CD14-positive monocyte (primary cell): Measurements from ENCODE around the gene LIFR. TPM values are rescaled to one million over a fixed set of nuclear protein-coding genes. Genes with fewer than 3 reads are reported as not detected.

Experiments used
- DNase-seq, 3 donors: peaks; one replicate each; pipeline ENCODE4 v3.0.0-alpha.2; 2011 to 2022
- H2AFZ ChIP-seq: 2 replicates; pipeline ENCODE4 v1.6.0; 2012; ENCODE audit warnings: mild to moderate bottlenecking, low read depth, low read length, inconsistent platforms; ENCODE audit not compliant: insufficient read depth, poor library complexity, severe bottlenecking
- H3K27ac ChIP-seq, 2 donors: 1 replicate in 1 of 2; 2 replicates in 1 of 2; pipeline ENCODE4 v1.5.1; 2012 to 2013; ENCODE audit warnings: low read length in 2 of 2, control low read depth in 1 of 2, inconsistent platforms in 1 of 2, low read depth in 1 of 2, mild to moderate bottlenecking in 1 of 2
- H3K27me3 ChIP-seq, 2 donors: one replicate each; pipeline versions ENCODE4 v1.6.0 to v1.6.1; 2011 to 2013; ENCODE audit warnings: low read length in 2 of 2; ENCODE audit not compliant: control insufficient read depth in 2 of 2, insufficient read depth in 2 of 2
- H3K36me3 ChIP-seq, 2 donors: replicated peaks in 1 of 2; 1 replicate in 1 of 2; 2 replicates in 1 of 2; pipeline versions ENCODE4 v1.5.1 to v1.6.1; 2012 to 2013; ENCODE audit warnings: low read length in 2 of 2, control low read depth in 1 of 2, inconsistent platforms in 1 of 2, mild to moderate bottlenecking in 1 of 2; ENCODE audit not compliant: insufficient read depth in 2 of 2, control insufficient read depth in 1 of 2
- H3K4me1 ChIP-seq, 2 donors: 1 replicate in 1 of 2; 2 replicates in 1 of 2; pipeline versions ENCODE4 v1.5.1 to v1.6.1; 2012 to 2013; ENCODE audit warnings: low read length in 2 of 2, control low read depth in 1 of 2, inconsistent platforms in 1 of 2, mild to moderate bottlenecking in 1 of 2, moderate library complexity in 1 of 2; ENCODE audit not compliant: insufficient read depth in 2 of 2, control insufficient read depth in 1 of 2
- H3K4me2 ChIP-seq: replicated peaks from 2 replicates; pipeline ENCODE3; 2012; ENCODE audit warnings: low read length, moderate library complexity, mild to moderate bottlenecking; ENCODE audit not compliant: poor library complexity, severe bottlenecking; ENCODE audit errors: extremely low read depth
- H3K4me3 ChIP-seq, 3 experiments: fragments of 200-600 bp in 1 of 3; sonication (generic) in 1 of 3; replicated peaks in 1 of 3; 1 replicate in 2 of 3; 2 replicates in 1 of 3; pipeline ENCODE4 v1.5.1; 2011 to 2013; ENCODE audit warnings: low read length in 3 of 3, mild to moderate bottlenecking in 3 of 3, control low read depth in 2 of 3, low read depth in 2 of 3, inconsistent platforms in 1 of 3, moderate library complexity in 1 of 3
- H3K79me2 ChIP-seq: 2 replicates; pipeline ENCODE4 v1.6.0; 2012; ENCODE audit warnings: mild to moderate bottlenecking, control low read depth, inconsistent platforms, low read length, moderate library complexity; ENCODE audit not compliant: insufficient read depth
- H3K9ac ChIP-seq: 2 replicates; pipeline ENCODE4 v1.6.0; 2017; ENCODE audit warnings: low read length, mild to moderate bottlenecking; ENCODE audit not compliant: insufficient read depth, poor library complexity, severe bottlenecking
- H3K9me3 ChIP-seq, 2 donors: replicated peaks in 1 of 2; 1 replicate in 1 of 2; 2 replicates in 1 of 2; pipeline versions ENCODE4 v1.5.1 to v1.6.1; 2012 to 2013; ENCODE audit warnings: low read length in 2 of 2, control low read depth in 1 of 2; ENCODE audit not compliant: control insufficient read depth in 1 of 2, insufficient read depth in 1 of 2
- H4K20me1 ChIP-seq: 2 replicates; pipeline ENCODE4 v1.6.0; 2012; ENCODE audit warnings: mild to moderate bottlenecking, low read length, control low read depth, moderate library complexity; ENCODE audit not compliant: insufficient read depth
- H3K27ac Mint-ChIP-seq, 7 donors: one replicate each; pipeline ENCODE4 v1.8.0; 2020; ENCODE audit warnings: mild to moderate bottlenecking in 7 of 7, mixed read lengths in 7 of 7, moderate library complexity in 6 of 7, inconsistent platforms in 2 of 7
- H3K27me3 Mint-ChIP-seq, 3 donors: one replicate each; pipeline ENCODE4 v1.8.0; 2021 to 2022; ENCODE audit warnings: low read depth in 3 of 3, mild to moderate bottlenecking in 3 of 3, mixed read lengths in 3 of 3, moderate library complexity in 3 of 3, inconsistent platforms in 1 of 3
- H3K36me3 Mint-ChIP-seq, 2 donors: one replicate each; pipeline ENCODE4 v1.8.0; 2020; ENCODE audit warnings: mixed read lengths in 2 of 2, inconsistent platforms in 1 of 2, mild to moderate bottlenecking in 1 of 2
- H3K4me1 Mint-ChIP-seq: one replicate; pipeline ENCODE4 v1.8.0; 2020; ENCODE audit warnings: mild to moderate bottlenecking, mixed read lengths
- H3K4me3 Mint-ChIP-seq, 2 donors: one replicate each; pipeline ENCODE4 v1.8.0; 2020; ENCODE audit warnings: mild to moderate bottlenecking in 2 of 2, mixed read lengths in 2 of 2, moderate library complexity in 1 of 2
- H3K9me3 Mint-ChIP-seq, 7 donors: one replicate each; pipeline ENCODE4 v1.8.0; 2020 to 2022; ENCODE audit warnings: mixed read lengths in 7 of 7, mild to moderate bottlenecking in 6 of 7, moderate library complexity in 6 of 7, inconsistent platforms in 2 of 7
- CTCF ChIP-seq: fragments of 200-600 bp; IDR thresholded peaks from one replicate; pipeline ENCODE4 v1.8.0; 2022; ENCODE audit warnings: antibody characterized with exemption, mild to moderate bottlenecking
- WGBS: methylation state at CpG from one replicate; pipeline ENCODE4 v1.1.5; 2013; ENCODE audit warnings: missing lambda C conversion rate; ENCODE audit not compliant: insufficient coverage; 5-methylcytosine and 5-hydroxymethylcytosine counted together
- intact Hi-C, 2 donors: fragments of 100-400 bp; cut with micrococcal nuclease; formaldehyde crosslinking; loops; one replicate each; pipeline versions ENCODE4 v1.15.0 to v1.15.1; 2023
- polyA plus RNA-seq, 3 donors: library from polyadenylated mRNA; depleted of rRNA in 1 of 3; unstranded in 2 of 3; stranded (reverse) in 1 of 3; fragments of 300-500 nt in 2 of 3; fragments of >200 nt in 1 of 3; fragmentation: Illumina TruSeq in 2 of 3; gene quantifications; 1 replicate in 2 of 3; 2 replicates in 1 of 3; pipeline ENCODE4 v1.2.3, GENCODE V29; 2012 to 2021

The LIFR gene
- polyA plus RNA-seq, 3 donors, result not detected

DNA sequence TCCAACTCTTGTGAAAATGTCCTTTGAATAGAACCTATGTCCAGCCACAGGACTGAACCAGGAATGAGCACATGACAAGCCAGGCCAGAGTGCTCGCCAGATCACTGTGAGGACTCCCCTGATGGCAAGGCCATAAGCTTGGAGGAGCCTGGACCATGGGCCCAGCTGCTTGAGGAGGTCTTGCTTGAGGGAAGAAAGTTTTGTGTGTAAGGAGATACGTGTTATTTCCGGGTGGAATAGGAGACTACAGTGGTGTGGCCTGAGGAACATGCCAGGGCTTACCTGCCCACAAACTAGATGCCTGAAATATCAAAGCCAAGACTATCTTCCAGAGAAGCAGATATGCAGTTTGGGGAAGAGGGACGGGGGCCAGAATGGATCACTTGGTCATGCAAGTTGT, 84.7 kb downstream of the LIFR start:
- Histone ChIP-seq H2AFZ (no peak overlapping the region), H3K4me1 (no peaks in the 10 kb centered on the region), H3K36me3 (no peaks in the 10 kb centered on the region), H3K27ac (no peak overlapping the region), H3K9ac (no peak overlapping the region), H3K79me2 (no peaks in the 10 kb centered on the region), H3K4me2 (no peak overlapping the region), H4K20me1 (no peaks in the 10 kb centered on the region), H3K4me3 (no peak overlapping the region), H3K9me3 (peaks cover 0 to 8% of the 10 kb centered on the region in 2 donors), H3K27me3 (peaks cover 77 to 100% of the 10 kb centered on the region in 2 donors)
- Mint-ChIP-seq H3K4me3 (peak overlapping the region in 1 of 2 donors; percentile 71), H3K9me3 (peaks cover 0 to 9% (median 3%) of the 10 kb centered on the region in 7 donors), H3K4me1 (no peaks in the 10 kb centered on the region), H3K27me3 (peaks cover 47 to 81% (median 49%) of the 10 kb centered on the region in 3 donors), H3K36me3 (no peaks in the 10 kb centered on the region), H3K27ac (no peak overlapping the region)
- WGBS, result 100% methylated on average over 2 of the region's 4 CpGs
- no peak for DNase-seq
- intact Hi-C loops, result no loop called here
- no peak for TF ChIP-seq CTCF

GRCh38 chr5:38469707-38470267, 86.7 kb downstream of the LIFR start:
- intact Hi-C loops, result no loop called here
- peaks cover 74 to 100% of the 10 kb centered on the region in 2 donors for H3K27me3 ChIP-seq

More at GRCh38 chr5:38469707-38470267, 86.7 kb downstream of the LIFR start:
- Histone ChIP-seq H3K79me2 (no peaks in the 10 kb centered on the region), H3K27ac (no peak overlapping the region), H3K4me2 (no peak overlapping the region), H2AFZ (no peak overlapping the region), H4K20me1 (no peaks in the 10 kb centered on the region), H3K36me3 (no peaks in the 10 kb centered on the region), H3K4me3 (no peak overlapping the region), H3K9me3 (peaks cover 7 to 27% of the 10 kb centered on the region in 2 donors), H3K9ac (no peak overlapping the region), H3K4me1 (no peaks in the 10 kb centered on the region)
- no peak for DNase-seq
- 90% methylated on average over 8 of the region's 11 CpGs for WGBS
- TF ChIP-seq CTCF, result no peak
- H3K4me3 Mint-ChIP-seq, result peak overlapping the region in 1 of 2 donors; percentile 61
- no peak overlapping the region for H3K27ac Mint-ChIP-seq
- peaks cover 34 to 64% (median 35%) of the 10 kb centered on the region in 3 donors for H3K27me3 Mint-ChIP-seq
- peaks cover 0 to 15% (median 3%) of the 10 kb centered on the region in 7 donors for H3K9me3 Mint-ChIP-seq
- no peaks in the 10 kb centered on the region for H3K4me1 Mint-ChIP-seq
- no peaks in the 10 kb centered on the region for H3K36me3 Mint-ChIP-seq
